Mucosa of descending colon (tissue), 3 donors: ENCODE results near the gene TDRD9. TPM values are rescaled to one million over a fixed set of nuclear protein-coding genes. Genes with fewer than 3 reads are reported as not detected.
"Not testable (repeated sequence)": the region's sequence is repeated elsewhere in the genome, so short reads cannot be mapped to it uniquely, and the experiment has no call there.

Experiments
- ATAC-seq: fragments of 200-7000 bp; cut with Tn5 transposase; one replicate; pipeline ENCODE4 v1.9.1; 2020; ENCODE audit warnings: mild to moderate bottlenecking, moderate library complexity
- DNase-seq, 3 donors: peaks; one replicate each; pipeline ENCODE4 v3.0.0-alpha.2; 2020
- H3K36me3 ChIP-seq: fragments of 200-600 bp; one replicate; pipeline ENCODE4 v1.8.0; 2021; ENCODE audit warnings: low read depth, mild to moderate bottlenecking
- H3K4me1 ChIP-seq: fragments of 200-600 bp; one replicate; pipeline ENCODE4 v1.8.0; 2021; ENCODE audit warnings: low read depth, mild to moderate bottlenecking
- H3K4me3 ChIP-seq: fragments of 200-600 bp; one replicate; pipeline ENCODE4 v1.8.0; 2021; ENCODE audit warnings: mild to moderate bottlenecking
- H3K9me3 ChIP-seq: fragments of 200-600 bp; one replicate; pipeline ENCODE4 v1.8.0; 2021; ENCODE audit warnings: mild to moderate bottlenecking
- CTCF ChIP-seq: fragments of 200-600 bp; IDR thresholded peaks from one replicate; pipeline ENCODE4 v1.8.0; 2022; ENCODE audit warnings: antibody characterized with exemption, mild to moderate bottlenecking
- intact Hi-C, 2 donors: fragments of 100-400 bp; cut with DNase I in 1 of 2; cut with micrococcal nuclease in 1 of 2; formaldehyde crosslinking; loops; one replicate each; pipeline versions ENCODE4 v1.11.0 to v1.11.1; 2022; cut with DNase I, micrococcal nuclease
- total RNA-seq, 3 donors: library from RNA; stranded (reverse); fragmentation: NEBNext Ultra II Directional in 2 of 3; extraction: Animal tissue kit (Norgen Biotek cat#: 25700) in 2 of 3; gene quantifications; one replicate each; pipeline versions ENCODE4 v1.2.1 to v1.2.4, GENCODE V29; 2021 to 2023
- donor health status: DM: no; HTN: no; CAD: no; lungs with moderate emphysema.
- donor health status: DM: no; HTN: no; CAD: no.
- donor health status: DM: no; HTN: yes; CAD: no.

The TDRD9 gene
- total RNA-seq, 3 donors from 2014 or later: 0.39 to 0.98 (median 0.63) TPM

- Histone ChIP-seq H3K4me3 (no peak overlapping the region), H3K36me3 (no peaks in the 10 kb centered on the region), H3K4me1 (peaks cover 46% of the 10 kb centered on the region), H3K9me3 (no peaks in the 10 kb centered on the region)
- DNase-seq: no peak
- TF ChIP-seq CTCF: no peak
- intact Hi-C loops: no loop called here
- ATAC-seq: no peak
These were observed 41.7 kb upstream of the TDRD9 start for GRCh38 chr14:103886304-103887169.

DNA sequence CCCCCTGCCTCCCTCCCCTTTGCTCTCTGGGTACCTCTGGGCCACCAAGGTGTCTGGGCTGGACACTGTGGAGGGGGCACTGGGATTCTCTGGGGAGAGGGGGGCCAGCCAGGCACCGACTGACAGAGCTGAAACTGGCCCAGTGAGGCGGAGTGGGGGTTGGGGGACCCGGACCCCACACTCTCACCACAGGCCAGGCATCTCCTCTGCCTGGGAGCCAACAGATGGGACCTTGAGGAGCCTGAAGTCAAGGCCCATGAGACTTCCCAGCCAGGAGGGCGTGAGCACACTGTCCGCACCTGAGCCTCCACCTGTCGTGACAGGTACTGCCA, 41.1 kb upstream of the TDRD9 start:
- no peaks in the 10 kb centered on the region for H3K36me3 ChIP-seq
- intact Hi-C loops: no loop called here
- no peak overlapping the region for H3K4me3 ChIP-seq
- H3K4me1 ChIP-seq: peaks cover 40% of the 10 kb centered on the region
- DNase-seq (no peak), ATAC-seq (no peak)
- H3K9me3 ChIP-seq: no peaks in the 10 kb centered on the region
- TF ChIP-seq CTCF: no peak

- no peak for TF ChIP-seq CTCF
- intact Hi-C loops: no loop called here
- no peaks in the 10 kb centered on the region for H3K36me3 ChIP-seq
- no peak for DNase-seq
- H3K9me3 ChIP-seq: no peaks in the 10 kb centered on the region
- no peak for ATAC-seq
- H3K4me3 ChIP-seq: no peak overlapping the region
- peaks cover 36% of the 10 kb centered on the region for H3K4me1 ChIP-seq
These were observed 40.6 kb upstream of the TDRD9 start for GRCh38 chr14:103887557-103888115.

GRCh38 chr14:103889002-103889312, 39.3 kb upstream of the TDRD9 start:
- ATAC-seq, DNase-seq, H3K9me3 ChIP-seq, H3K4me3 ChIP-seq, H3K36me3 ChIP-seq, intact Hi-C loops: not testable (repeated sequence)
- peaks cover 32% of the 10 kb centered on the region for H3K4me1 ChIP-seq

- intact Hi-C loops: no loop called here
- no peak overlapping the region for H3K4me3 ChIP-seq
- DNase-seq: peak; percentile 79 to 84 (median 82)
- no peak for TF ChIP-seq CTCF
- peaks cover 38% of the 10 kb centered on the region for H3K4me1 ChIP-seq
- ATAC-seq: peak; percentile 70
- no peaks in the 10 kb centered on the region for H3K9me3 ChIP-seq
- H3K36me3 ChIP-seq: no peaks in the 10 kb centered on the region
These were observed 38.8 kb upstream of the TDRD9 start for GRCh38 chr14:103889313-103890051.

DNA sequence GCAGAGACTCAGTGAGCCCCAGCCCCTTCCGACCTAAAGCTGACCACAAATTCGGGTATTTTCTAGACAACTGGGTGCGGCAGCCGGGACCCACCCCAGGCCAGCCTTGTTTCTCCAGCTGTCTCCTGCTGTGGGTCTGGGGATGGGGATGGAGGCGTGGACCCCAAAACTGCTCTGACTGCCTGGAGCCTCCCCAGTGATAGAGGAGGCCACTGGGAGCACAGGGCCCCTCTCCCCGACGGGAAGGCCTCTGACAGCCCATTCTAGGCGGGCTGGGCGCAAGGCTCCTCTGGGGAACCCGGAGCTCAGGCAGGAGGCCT, 38.2 kb upstream of the TDRD9 start:
- ATAC-seq (no peak), DNase-seq (peak in 2 of 3 donors; percentile 15 to 39)
- no peak overlapping the region for H3K4me3 ChIP-seq
- peaks cover 43% of the 10 kb centered on the region for H3K4me1 ChIP-seq
- intact Hi-C loops: no loop called here
- H3K9me3 ChIP-seq: no peaks in the 10 kb centered on the region
- no peak for TF ChIP-seq CTCF
- no peaks in the 10 kb centered on the region for H3K36me3 ChIP-seq
